ENCODE data around the gene ENDOD1. TPM values are rescaled to one million over a fixed set of nuclear protein-coding genes. Genes with fewer than 3 reads are reported as not detected.

Gene ENDOD1
- total and polyA plus RNA-seq, 2 experiments from 2014 or later = 0.76 to 4.0 TPM

DNA sequence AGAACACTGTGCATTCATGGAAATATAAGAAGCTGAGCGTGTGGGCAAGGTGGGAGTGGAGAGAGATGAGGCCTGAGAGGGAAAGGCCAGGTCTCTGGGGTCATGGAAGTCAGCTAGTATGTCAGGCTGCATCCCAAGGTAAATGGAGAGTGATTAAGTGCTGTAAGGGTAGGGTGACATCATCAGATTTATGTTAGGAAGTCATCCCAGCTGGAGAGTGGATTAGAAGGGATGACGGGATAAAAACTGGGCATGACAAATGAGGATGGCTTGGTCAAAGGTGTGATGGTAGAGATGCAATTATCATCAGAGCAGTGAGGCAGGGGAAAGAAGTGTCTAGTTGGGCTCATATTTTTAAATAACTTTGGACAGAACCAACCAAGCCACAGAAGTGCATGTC is 3.5 kb upstream of the ENDOD1 start (continued):
- TF ChIP-seq ZNF114 (CRISPR knock-in tag; IDR thresholded peaks at IDR 0.05) = no peak
- TF ChIP-seq, protein P1, sequence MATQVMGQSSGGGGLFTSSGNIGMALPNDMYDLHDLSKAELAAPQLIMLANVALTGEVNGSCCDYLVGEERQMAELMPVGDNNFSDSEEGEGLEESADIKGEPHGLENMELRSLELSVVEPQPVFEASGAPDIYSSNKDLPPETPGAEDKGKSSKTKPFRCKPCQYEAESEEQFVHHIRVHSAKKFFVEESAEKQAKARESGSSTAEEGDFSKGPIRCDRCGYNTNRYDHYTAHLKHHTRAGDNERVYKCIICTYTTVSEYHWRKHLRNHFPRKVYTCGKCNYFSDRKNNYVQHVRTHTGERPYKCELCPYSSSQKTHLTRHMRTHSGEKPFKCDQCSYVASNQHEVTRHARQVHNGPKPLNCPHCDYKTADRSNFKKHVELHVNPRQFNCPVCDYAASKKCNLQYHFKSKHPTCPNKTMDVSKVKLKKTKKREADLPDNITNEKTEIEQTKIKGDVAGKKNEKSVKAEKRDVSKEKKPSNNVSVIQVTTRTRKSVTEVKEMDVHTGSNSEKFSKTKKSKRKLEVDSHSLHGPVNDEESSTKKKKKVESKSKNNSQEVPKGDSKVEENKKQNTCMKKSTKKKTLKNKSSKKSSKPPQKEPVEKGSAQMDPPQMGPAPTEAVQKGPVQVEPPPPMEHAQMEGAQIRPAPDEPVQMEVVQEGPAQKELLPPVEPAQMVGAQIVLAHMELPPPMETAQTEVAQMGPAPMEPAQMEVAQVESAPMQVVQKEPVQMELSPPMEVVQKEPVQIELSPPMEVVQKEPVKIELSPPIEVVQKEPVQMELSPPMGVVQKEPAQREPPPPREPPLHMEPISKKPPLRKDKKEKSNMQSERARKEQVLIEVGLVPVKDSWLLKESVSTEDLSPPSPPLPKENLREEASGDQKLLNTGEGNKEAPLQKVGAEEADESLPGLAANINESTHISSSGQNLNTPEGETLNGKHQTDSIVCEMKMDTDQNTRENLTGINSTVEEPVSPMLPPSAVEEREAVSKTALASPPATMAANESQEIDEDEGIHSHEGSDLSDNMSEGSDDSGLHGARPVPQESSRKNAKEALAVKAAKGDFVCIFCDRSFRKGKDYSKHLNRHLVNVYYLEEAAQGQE (IDR thresholded peaks at IDR 0.05; ENCODE audit: unreplicated experiment) = no peak

DNA sequence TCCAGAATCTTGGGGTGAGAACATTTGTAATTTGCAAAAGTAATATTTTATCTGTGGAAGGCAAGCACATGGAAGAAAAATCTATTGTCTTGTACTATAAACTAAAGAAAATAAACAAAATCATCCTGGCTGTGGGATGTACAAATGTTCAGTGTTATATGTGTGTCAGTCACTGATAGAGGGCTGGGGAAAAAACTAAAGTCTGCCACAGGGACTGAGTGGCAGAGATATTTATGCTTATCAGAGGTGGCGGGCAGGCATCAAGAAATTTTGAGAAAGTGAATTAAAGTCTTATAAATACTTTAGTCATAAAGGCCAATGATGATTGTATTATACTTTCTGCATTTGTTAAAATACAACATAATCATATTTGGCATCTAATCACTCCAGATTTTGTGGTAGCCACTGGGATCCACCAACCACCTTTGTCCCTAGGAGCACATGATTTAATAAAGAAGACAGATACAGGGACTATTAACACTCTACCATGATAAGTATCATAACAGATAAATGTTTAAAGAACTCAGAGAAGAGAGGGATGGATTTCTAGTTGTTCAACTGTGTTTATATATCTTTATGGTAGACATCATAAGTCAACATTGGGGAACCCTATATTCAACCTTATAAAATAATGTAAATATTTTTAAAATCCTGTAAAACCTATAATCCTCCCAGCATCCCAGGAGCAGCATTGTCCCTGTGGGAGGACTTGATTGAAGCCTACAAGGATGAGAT is 2.6 kb upstream of the ENDOD1 start:
- Histone ChIP-seq H3F3A (replicated peaks; ENCODE audit: low read depth) (peaks cover 4% of the 10 kb centered on the region; the same call in 1 of the 2 replicates), H3K36me3 (ENCODE audit: insufficient read depth) (no peaks in the 10 kb centered on the region), H3K27me3 (ENCODE audit: insufficient read depth) (peaks cover 32% of the 10 kb centered on the region), H3K4me2 (no peak overlapping the region), H3K4me3 (no peak overlapping the region), H4K20me1 (replicated peaks; ENCODE audit: insufficient read depth) (no peaks in the 10 kb centered on the region), H3K4me1 (ENCODE audit: insufficient read depth) (peaks cover 12% of the 10 kb centered on the region), H3K79me2 (replicated peaks; ENCODE audit: insufficient read depth) (no peaks in the 10 kb centered on the region), H2AFZ (no peak overlapping the region), H3K27ac (ENCODE audit: low read depth) (no peak overlapping the region), H3K9me2 (ENCODE audit: insufficient read depth) (no peaks in the 10 kb centered on the region)
- Mint-ChIP-seq H3K36me3 (ENCODE audit: low read depth) (no peaks in the 10 kb centered on the region; the same call in 2 of the 3 replicates), H3K27ac (no peak overlapping the region), H3K9me3 (no peaks in the 10 kb centered on the region), H3K4me3 (no peak overlapping the region), H3K27me3 (ENCODE audit: insufficient read depth, low read depth, poor library complexity) (peaks cover 17% of the 10 kb centered on the region), H3K4me1 (peaks cover 25% of the 10 kb centered on the region)
- ATAC-seq (no peak), DNase-seq (ENCODE audit: low spot score) (no peak)
- TF ChIP-seq ZNF114 (CRISPR knock-in tag; IDR thresholded peaks at IDR 0.05) = no peak
- TF ChIP-seq POLR2AphosphoS5 (IDR thresholded peaks at IDR 0.05; ENCODE audit: low read depth) = no peak
- TF ChIP-seq, protein P2, sequence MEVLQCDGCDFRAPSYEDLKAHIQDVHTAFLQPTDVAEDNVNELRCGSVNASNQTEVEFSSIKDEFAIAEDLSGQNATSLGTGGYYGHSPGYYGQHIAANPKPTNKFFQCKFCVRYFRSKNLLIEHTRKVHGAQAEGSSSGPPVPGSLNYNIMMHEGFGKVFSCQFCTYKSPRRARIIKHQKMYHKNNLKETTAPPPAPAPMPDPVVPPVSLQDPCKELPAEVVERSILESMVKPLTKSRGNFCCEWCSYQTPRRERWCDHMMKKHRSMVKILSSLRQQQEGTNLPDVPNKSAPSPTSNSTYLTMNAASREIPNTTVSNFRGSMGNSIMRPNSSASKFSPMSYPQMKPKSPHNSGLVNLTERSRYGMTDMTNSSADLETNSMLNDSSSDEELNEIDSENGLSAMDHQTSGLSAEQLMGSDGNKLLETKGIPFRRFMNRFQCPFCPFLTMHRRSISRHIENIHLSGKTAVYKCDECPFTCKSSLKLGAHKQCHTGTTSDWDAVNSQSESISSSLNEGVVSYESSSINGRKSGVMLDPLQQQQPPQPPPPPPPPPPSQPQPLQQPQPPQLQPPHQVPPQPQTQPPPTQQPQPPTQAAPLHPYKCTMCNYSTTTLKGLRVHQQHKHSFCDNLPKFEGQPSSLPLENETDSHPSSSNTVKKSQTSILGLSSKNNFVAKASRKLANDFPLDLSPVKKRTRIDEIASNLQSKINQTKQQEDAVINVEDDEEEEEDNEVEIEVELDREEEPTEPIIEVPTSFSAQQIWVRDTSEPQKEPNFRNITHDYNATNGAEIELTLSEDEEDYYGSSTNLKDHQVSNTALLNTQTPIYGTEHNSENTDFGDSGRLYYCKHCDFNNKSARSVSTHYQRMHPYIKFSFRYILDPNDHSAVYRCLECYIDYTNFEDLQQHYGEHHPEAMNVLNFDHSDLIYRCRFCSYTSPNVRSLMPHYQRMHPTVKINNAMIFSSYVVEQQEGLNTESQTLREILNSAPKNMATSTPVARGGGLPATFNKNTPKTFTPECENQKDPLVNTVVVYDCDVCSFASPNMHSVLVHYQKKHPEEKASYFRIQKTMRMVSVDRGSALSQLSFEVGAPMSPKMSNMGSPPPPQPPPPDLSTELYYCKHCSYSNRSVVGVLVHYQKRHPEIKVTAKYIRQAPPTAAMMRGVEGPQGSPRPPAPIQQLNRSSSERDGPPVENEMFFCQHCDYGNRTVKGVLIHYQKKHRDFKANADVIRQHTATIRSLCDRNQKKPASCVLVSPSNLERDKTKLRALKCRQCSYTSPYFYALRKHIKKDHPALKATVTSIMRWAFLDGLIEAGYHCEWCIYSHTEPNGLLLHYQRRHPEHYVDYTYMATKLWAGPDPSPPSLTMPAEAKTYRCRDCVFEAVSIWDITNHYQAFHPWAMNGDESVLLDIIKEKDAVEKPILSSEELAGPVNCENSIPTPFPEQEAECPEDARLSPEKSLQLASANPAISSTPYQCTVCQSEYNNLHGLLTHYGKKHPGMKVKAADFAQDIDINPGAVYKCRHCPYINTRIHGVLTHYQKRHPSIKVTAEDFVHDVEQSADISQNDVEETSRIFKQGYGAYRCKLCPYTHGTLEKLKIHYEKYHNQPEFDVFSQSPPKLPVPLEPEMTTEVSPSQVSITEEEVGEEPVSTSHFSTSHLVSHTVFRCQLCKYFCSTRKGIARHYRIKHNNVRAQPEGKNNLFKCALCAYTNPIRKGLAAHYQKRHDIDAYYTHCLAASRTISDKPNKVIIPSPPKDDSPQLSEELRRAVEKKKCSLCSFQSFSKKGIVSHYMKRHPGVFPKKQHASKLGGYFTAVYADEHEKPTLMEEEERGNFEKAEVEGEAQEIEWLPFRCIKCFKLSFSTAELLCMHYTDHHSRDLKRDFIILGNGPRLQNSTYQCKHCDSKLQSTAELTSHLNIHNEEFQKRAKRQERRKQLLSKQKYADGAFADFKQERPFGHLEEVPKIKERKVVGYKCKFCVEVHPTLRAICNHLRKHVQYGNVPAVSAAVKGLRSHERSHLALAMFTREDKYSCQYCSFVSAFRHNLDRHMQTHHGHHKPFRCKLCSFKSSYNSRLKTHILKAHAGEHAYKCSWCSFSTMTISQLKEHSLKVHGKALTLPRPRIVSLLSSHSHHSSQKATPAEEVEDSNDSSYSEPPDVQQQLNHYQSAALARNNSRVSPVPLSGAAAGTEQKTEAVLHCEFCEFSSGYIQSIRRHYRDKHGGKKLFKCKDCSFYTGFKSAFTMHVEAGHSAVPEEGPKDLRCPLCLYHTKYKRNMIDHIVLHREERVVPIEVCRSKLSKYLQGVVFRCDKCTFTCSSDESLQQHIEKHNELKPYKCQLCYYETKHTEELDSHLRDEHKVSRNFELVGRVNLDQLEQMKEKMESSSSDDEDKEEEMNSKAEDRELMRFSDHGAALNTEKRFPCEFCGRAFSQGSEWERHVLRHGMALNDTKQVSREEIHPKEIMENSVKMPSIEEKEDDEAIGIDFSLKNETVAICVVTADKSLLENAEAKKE (CRISPR knock-in tag; IDR thresholded peaks at IDR 0.05) = no peak
- TF ChIP-seq JUNB (IDR thresholded peaks at IDR 0.05; ENCODE audit: unreplicated experiment) = no peak
- TF ChIP-seq EZH2phosphoT487 (IDR thresholded peaks at IDR 0.05; ENCODE audit: unreplicated experiment) = no peak
- TF ChIP-seq, protein P3, sequence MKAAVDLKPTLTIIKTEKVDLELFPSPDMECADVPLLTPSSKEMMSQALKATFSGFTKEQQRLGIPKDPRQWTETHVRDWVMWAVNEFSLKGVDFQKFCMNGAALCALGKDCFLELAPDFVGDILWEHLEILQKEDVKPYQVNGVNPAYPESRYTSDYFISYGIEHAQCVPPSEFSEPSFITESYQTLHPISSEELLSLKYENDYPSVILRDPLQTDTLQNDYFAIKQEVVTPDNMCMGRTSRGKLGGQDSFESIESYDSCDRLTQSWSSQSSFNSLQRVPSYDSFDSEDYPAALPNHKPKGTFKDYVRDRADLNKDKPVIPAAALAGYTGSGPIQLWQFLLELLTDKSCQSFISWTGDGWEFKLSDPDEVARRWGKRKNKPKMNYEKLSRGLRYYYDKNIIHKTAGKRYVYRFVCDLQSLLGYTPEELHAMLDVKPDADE (IDR thresholded peaks at IDR 0.05) = no peak
- TF ChIP-seq, protein P4, sequence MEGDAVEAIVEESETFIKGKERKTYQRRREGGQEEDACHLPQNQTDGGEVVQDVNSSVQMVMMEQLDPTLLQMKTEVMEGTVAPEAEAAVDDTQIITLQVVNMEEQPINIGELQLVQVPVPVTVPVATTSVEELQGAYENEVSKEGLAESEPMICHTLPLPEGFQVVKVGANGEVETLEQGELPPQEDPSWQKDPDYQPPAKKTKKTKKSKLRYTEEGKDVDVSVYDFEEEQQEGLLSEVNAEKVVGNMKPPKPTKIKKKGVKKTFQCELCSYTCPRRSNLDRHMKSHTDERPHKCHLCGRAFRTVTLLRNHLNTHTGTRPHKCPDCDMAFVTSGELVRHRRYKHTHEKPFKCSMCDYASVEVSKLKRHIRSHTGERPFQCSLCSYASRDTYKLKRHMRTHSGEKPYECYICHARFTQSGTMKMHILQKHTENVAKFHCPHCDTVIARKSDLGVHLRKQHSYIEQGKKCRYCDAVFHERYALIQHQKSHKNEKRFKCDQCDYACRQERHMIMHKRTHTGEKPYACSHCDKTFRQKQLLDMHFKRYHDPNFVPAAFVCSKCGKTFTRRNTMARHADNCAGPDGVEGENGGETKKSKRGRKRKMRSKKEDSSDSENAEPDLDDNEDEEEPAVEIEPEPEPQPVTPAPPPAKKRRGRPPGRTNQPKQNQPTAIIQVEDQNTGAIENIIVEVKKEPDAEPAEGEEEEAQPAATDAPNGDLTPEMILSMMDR (conservative IDR thresholded peaks at IDR 0.05; ENCODE audit: low read depth in 2 of 2) = no peak
